SK-N-SH (cell line): ENCODE measurements around the gene PCNX4.

Experiments
- EZH2phosphoT487 ChIP-seq: fragments of 200-600 bp; sonication (generic); IDR thresholded peaks from 2 replicates; pipeline ENCODE4 v1.6.1; 2017; ENCODE audit warnings: low read depth, mixed run types, mild to moderate bottlenecking, antibody characterized with exemption, moderate library complexity, borderline replicate concordance
- GABPA ChIP-seq: IDR thresholded peaks from 2 replicates; pipeline ENCODE4 v1.4.0; 2012; ENCODE audit warnings: low read depth, mild to moderate bottlenecking
- RAD21 ChIP-seq: IDR thresholded peaks from 2 replicates; pipeline ENCODE4 v1.6.1; 2012; ENCODE audit warnings: mild to moderate bottlenecking, low read length
- RFX5 ChIP-seq: IDR thresholded peaks from 2 replicates; pipeline ENCODE4 v1.6.1; 2012; ENCODE audit warnings: mild to moderate bottlenecking, improper control_type of control experiment, low read length
- SIN3A ChIP-seq: IDR thresholded peaks from 2 replicates; pipeline ENCODE4 v1.6.1; 2012; ENCODE audit warnings: low read depth, mild to moderate bottlenecking, low read length, moderate library complexity, borderline replicate concordance
- TF ChIP-seq, protein P1 (sequence below): fragments of 200-600 bp; sonication (generic); IDR thresholded peaks from 2 replicates; pipeline ENCODE4 v1.6.1; 2017; ENCODE audit warnings: antibody characterized with exemption, mild to moderate bottlenecking, moderate library complexity
- TF ChIP-seq, protein P2 (sequence below): IDR thresholded peaks from 2 replicates; pipeline ENCODE4 v1.6.1; 2012; ENCODE audit warnings: mild to moderate bottlenecking, low read depth, low read length, moderate library complexity

DNA sequence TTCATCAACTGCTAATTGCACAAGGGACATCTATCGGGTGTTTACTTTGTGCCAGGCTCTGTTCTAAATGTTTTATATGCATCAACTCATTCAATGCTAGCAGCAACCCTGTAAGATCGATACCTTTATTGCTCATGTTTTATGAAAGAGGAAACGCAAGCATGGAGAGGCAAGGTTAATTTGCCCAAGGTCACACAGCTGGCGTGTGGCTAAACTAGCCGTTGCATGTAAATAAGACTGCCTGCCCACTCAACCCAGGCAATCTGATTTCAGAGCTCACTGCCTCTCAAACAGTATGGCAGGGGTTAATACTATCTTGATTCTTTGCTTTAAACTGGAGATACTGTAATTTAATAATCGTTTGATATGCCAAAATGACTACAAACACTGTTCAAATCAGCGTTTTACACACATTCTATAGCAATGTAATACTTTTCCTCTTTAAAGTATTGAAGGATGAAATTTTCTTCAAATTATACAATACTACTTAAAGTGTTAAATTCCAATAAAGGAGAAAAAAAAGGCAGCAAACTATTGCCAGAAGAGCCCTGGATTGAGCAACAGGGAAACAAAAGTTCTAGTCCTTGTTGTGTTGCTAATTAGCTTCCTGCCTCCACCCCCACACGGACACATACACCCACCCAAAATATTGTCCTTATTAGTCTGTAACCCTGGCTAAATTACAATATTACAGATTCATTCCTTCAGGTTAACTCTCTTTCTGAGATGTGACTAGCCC, 112.5 kb downstream of the PCNX4 start:
- TF ChIP-seq EZH2phosphoT487: no peak
- TF ChIP-seq, protein P1, sequence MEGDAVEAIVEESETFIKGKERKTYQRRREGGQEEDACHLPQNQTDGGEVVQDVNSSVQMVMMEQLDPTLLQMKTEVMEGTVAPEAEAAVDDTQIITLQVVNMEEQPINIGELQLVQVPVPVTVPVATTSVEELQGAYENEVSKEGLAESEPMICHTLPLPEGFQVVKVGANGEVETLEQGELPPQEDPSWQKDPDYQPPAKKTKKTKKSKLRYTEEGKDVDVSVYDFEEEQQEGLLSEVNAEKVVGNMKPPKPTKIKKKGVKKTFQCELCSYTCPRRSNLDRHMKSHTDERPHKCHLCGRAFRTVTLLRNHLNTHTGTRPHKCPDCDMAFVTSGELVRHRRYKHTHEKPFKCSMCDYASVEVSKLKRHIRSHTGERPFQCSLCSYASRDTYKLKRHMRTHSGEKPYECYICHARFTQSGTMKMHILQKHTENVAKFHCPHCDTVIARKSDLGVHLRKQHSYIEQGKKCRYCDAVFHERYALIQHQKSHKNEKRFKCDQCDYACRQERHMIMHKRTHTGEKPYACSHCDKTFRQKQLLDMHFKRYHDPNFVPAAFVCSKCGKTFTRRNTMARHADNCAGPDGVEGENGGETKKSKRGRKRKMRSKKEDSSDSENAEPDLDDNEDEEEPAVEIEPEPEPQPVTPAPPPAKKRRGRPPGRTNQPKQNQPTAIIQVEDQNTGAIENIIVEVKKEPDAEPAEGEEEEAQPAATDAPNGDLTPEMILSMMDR: no peak
- no peak for TF ChIP-seq RAD21
- TF ChIP-seq RFX5: no peak
- TF ChIP-seq, protein P2, sequence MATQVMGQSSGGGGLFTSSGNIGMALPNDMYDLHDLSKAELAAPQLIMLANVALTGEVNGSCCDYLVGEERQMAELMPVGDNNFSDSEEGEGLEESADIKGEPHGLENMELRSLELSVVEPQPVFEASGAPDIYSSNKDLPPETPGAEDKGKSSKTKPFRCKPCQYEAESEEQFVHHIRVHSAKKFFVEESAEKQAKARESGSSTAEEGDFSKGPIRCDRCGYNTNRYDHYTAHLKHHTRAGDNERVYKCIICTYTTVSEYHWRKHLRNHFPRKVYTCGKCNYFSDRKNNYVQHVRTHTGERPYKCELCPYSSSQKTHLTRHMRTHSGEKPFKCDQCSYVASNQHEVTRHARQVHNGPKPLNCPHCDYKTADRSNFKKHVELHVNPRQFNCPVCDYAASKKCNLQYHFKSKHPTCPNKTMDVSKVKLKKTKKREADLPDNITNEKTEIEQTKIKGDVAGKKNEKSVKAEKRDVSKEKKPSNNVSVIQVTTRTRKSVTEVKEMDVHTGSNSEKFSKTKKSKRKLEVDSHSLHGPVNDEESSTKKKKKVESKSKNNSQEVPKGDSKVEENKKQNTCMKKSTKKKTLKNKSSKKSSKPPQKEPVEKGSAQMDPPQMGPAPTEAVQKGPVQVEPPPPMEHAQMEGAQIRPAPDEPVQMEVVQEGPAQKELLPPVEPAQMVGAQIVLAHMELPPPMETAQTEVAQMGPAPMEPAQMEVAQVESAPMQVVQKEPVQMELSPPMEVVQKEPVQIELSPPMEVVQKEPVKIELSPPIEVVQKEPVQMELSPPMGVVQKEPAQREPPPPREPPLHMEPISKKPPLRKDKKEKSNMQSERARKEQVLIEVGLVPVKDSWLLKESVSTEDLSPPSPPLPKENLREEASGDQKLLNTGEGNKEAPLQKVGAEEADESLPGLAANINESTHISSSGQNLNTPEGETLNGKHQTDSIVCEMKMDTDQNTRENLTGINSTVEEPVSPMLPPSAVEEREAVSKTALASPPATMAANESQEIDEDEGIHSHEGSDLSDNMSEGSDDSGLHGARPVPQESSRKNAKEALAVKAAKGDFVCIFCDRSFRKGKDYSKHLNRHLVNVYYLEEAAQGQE: no peak
- TF ChIP-seq SIN3A: no peak
- TF ChIP-seq GABPA: no peak
